ENCODE results near the gene MSI2.

Gene MSI2

DNA sequence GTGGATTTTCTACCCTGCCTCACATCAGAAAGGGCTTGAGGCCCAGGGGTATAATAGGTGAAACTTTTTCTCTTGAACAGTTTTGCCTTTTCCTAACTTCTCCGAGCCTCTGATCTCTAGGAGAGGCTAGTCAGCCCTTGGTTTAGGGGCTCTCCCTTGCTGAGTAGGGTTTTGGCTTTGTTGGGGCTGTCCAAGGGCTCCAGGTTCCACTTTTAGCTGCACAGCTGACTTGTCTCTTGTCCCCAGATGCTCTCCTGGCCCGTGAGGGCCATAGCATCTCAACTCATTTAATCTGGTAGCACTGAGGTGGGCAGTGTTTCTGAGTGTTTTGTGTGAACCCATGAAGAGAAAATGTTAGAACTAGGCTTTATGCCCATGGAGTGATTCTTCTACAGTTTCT is 103.9 kb downstream of the MSI2 start:
- Histone ChIP-seq H3K23ac (ENCODE audit: low read length) (no peak overlapping the region), H3K36me3 (ENCODE audit: control insufficient read depth in 1 of 2, insufficient read depth in 2 of 2, low read length in 2 of 2) (no peaks in the 10 kb centered on the region), H3K4me1 (ENCODE audit: control insufficient read depth in 1 of 2, insufficient read depth in 2 of 2, low read length in 2 of 2) (peaks cover 13 to 15% of the 10 kb centered on the region in 2 experiments), H4K91ac (ENCODE audit: low read depth, low read length) (no peak overlapping the region), H3K79me1 (ENCODE audit: low read length) (peaks cover 9% of the 10 kb centered on the region), H3K4me2 (ENCODE audit: low read length) (no peak overlapping the region), H3K27me3 (ENCODE audit: insufficient read depth, low read length) (no peaks in the 10 kb centered on the region), H2BK12ac (ENCODE audit: low read length) (no peak overlapping the region), H2BK5ac (ENCODE audit: low read depth, low read length, poor library complexity) (no peak overlapping the region), H2BK120ac (ENCODE audit: insufficient read depth, low read length, poor library complexity) (no peak overlapping the region), H4K8ac (ENCODE audit: low read depth, low read length) (no peak overlapping the region), H3K4me3 (ENCODE audit: low read depth, low read length) (no peak overlapping the region), H3K9me3 (ENCODE audit: insufficient read depth, low read depth, low read length) (no peaks in the 10 kb centered on the region), H3K79me2 (ENCODE audit: control insufficient read depth, insufficient read depth, low read length, poor library complexity) (peaks cover 8% of the 10 kb centered on the region), H3K18ac (ENCODE audit: low read length) (peak overlapping the region; percentile 43), H2AFZ (ENCODE audit: insufficient read depth, low read length, poor library complexity) (no peak overlapping the region), H4K12ac (ENCODE audit: low read depth, low read length) (no peak overlapping the region), H3K27ac (ENCODE audit: low read depth, low read length) (no peak overlapping the region), H3K14ac (ENCODE audit: low read length) (no peak overlapping the region), H3K4ac (ENCODE audit: low read depth, low read length) (no peak overlapping the region), H2AK5ac (ENCODE audit: low read length) (no peak overlapping the region), H3K9ac (ENCODE audit: low read length) (no peak overlapping the region)
- WGBS (ENCODE audit: extremely low coverage, insufficient coverage, insufficient read length): no CpG with 5 or more reads among the region's 2 CpGs
- no peak for DNase-seq

GRCh38 chr17:57362797-57363556 is 106.7 kb downstream of the MSI2 start:
- Histone ChIP-seq H4K91ac (ENCODE audit: low read depth, low read length) (no peak overlapping the region), H3K4me3 (ENCODE audit: low read depth, low read length) (no peak overlapping the region), H3K4me1 (ENCODE audit: control insufficient read depth in 1 of 2, insufficient read depth in 2 of 2, low read length in 2 of 2) (peaks cover 5 to 13% of the 10 kb centered on the region in 2 experiments), H3K14ac (ENCODE audit: low read length) (no peak overlapping the region), H3K79me2 (ENCODE audit: control insufficient read depth, insufficient read depth, low read length, poor library complexity) (peaks cover 4% of the 10 kb centered on the region), H2BK120ac (ENCODE audit: insufficient read depth, low read length, poor library complexity) (no peak overlapping the region), H3K4me2 (ENCODE audit: low read length) (no peak overlapping the region), H3K18ac (ENCODE audit: low read length) (no peak overlapping the region), H3K79me1 (ENCODE audit: low read length) (peaks cover under 1% of the 10 kb centered on the region), H2AFZ (ENCODE audit: insufficient read depth, low read length, poor library complexity) (no peak overlapping the region), H4K12ac (ENCODE audit: low read depth, low read length) (no peak overlapping the region), H3K27ac (ENCODE audit: low read depth, low read length) (no peak overlapping the region), H3K23ac (ENCODE audit: low read length) (no peak overlapping the region), H3K27me3 (ENCODE audit: insufficient read depth, low read length) (no peaks in the 10 kb centered on the region), H2AK5ac (ENCODE audit: low read length) (no peak overlapping the region), H4K8ac (ENCODE audit: low read depth, low read length) (no peak overlapping the region), H2BK12ac (ENCODE audit: low read length) (no peak overlapping the region), H3K9me3 (ENCODE audit: insufficient read depth, low read depth, low read length) (no peaks in the 10 kb centered on the region), H3K4ac (ENCODE audit: low read depth, low read length) (no peak overlapping the region), H3K36me3 (ENCODE audit: control insufficient read depth in 1 of 2, insufficient read depth in 2 of 2, low read length in 2 of 2) (no peaks in the 10 kb centered on the region), H3K9ac (ENCODE audit: low read length) (no peak overlapping the region), H2BK5ac (ENCODE audit: low read depth, low read length, poor library complexity) (no peak overlapping the region)
- WGBS (ENCODE audit: extremely low coverage, insufficient coverage, insufficient read length): no CpG with 5 or more reads among the region's 9 CpGs
- no peak for DNase-seq

DNA sequence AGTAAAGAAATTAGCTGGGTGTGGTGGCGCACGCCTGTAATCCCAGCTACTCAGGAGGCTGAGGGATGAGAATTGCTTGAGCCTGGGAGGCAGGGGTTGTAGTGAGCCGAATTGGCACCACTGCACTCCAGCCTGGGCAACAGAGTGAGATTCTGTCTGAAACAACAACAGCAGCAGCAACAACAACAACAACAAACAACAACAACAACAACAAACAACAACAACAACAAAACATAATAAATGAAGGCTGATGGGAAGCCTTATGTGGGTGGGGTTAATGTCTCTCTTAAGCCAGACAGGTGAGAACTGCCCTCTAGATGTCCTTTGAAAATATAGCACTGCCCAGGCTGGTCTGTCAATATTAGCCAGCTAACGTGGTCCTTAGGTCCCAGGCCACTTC is 107.3 kb downstream of the MSI2 start:
- Histone ChIP-seq H3K9me3 (ENCODE audit: insufficient read depth, low read depth, low read length) (no peaks in the 10 kb centered on the region), H3K27me3 (ENCODE audit: insufficient read depth, low read length) (no peaks in the 10 kb centered on the region), H2BK12ac (ENCODE audit: low read length) (no peak overlapping the region), H2BK120ac (ENCODE audit: insufficient read depth, low read length, poor library complexity) (no peak overlapping the region), H3K4ac (ENCODE audit: low read depth, low read length) (no peak overlapping the region), H3K9ac (ENCODE audit: low read length) (no peak overlapping the region), H3K23ac (ENCODE audit: low read length) (no peak overlapping the region), H3K14ac (ENCODE audit: low read length) (no peak overlapping the region), H3K18ac (ENCODE audit: low read length) (no peak overlapping the region), H3K4me3 (ENCODE audit: low read depth, low read length) (no peak overlapping the region), H4K12ac (ENCODE audit: low read depth, low read length) (no peak overlapping the region), H3K79me2 (ENCODE audit: control insufficient read depth, insufficient read depth, low read length, poor library complexity) (peaks cover 4% of the 10 kb centered on the region), H3K4me2 (ENCODE audit: low read length) (no peak overlapping the region), H3K27ac (ENCODE audit: low read depth, low read length) (no peak overlapping the region), H2BK5ac (ENCODE audit: low read depth, low read length, poor library complexity) (no peak overlapping the region), H4K8ac (ENCODE audit: low read depth, low read length) (no peak overlapping the region), H3K36me3 (ENCODE audit: control insufficient read depth in 1 of 2, insufficient read depth in 2 of 2, low read length in 2 of 2) (no peaks in the 10 kb centered on the region), H4K91ac (ENCODE audit: low read depth, low read length) (no peak overlapping the region), H3K4me1 (ENCODE audit: control insufficient read depth in 1 of 2, insufficient read depth in 2 of 2, low read length in 2 of 2) (peaks cover 4 to 10% of the 10 kb centered on the region in 2 experiments), H3K79me1 (ENCODE audit: low read length) (no peaks in the 10 kb centered on the region), H2AFZ (ENCODE audit: insufficient read depth, low read length, poor library complexity) (no peak overlapping the region), H2AK5ac (ENCODE audit: low read length) (no peak overlapping the region)
- no peak for DNase-seq
- no CpG with 5 or more reads among the region's 4 CpGs for WGBS (ENCODE audit: extremely low coverage, insufficient coverage, insufficient read length)

DNA sequence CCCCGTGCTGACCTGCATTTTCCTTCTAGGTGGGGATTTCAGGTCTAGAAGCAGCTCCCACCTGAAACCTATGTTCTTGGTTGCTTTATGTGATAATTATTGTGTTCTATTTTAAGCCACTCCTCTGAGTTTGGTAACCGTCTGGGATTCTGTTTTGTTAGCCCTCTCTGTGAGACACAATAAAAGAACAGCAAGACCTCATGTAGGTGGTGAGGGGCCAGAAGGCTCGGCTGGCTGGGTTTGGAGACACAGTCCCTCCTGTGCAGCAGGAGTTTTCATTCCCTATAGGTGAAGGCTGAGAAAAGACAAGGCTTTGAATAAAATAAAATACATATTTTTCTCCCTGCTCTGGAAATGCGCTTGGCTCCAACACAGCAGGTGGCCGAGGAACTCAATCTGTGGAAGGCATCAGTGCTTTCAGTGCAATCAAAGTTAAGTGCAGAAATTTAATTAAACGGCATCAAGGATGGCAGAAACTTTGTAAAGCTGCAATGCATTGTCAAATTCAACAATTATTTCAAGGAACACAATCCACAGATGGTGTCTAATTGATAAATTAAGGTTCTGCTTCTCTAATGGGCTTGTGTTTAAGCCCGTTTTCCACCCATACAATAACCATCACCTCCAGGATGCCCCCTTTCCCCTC is 107.8 kb downstream of the MSI2 start:
- no peak overlapping the region for H2AK5ac ChIP-seq (ENCODE audit: low read length)
- no peak for DNase-seq
- no CpG with 5 or more reads among the region's 7 CpGs for WGBS (ENCODE audit: extremely low coverage, insufficient coverage, insufficient read length)
- H4K12ac ChIP-seq (ENCODE audit: low read depth, low read length): no peak overlapping the region
- no peak overlapping the region for H4K91ac ChIP-seq (ENCODE audit: low read depth, low read length)
- H3K79me2 ChIP-seq (ENCODE audit: control insufficient read depth, insufficient read depth, low read length, poor library complexity): peaks cover 2% of the 10 kb centered on the region
- no peak overlapping the region for H3K9ac ChIP-seq (ENCODE audit: low read length)
- no peaks in the 10 kb centered on the region for H3K9me3 ChIP-seq (ENCODE audit: insufficient read depth, low read depth, low read length)
- no peak overlapping the region for H2AFZ ChIP-seq (ENCODE audit: insufficient read depth, low read length, poor library complexity)
- no peak overlapping the region for H3K23ac ChIP-seq (ENCODE audit: low read length)
- no peak overlapping the region for H2BK5ac ChIP-seq (ENCODE audit: low read depth, low read length, poor library complexity)
- H3K27ac ChIP-seq (ENCODE audit: low read depth, low read length): no peak overlapping the region
- no peaks in the 10 kb centered on the region for H3K36me3 ChIP-seq (ENCODE audit: control insufficient read depth in 1 of 2, insufficient read depth in 2 of 2, low read length in 2 of 2)
- H4K8ac ChIP-seq (ENCODE audit: low read depth, low read length): no peak overlapping the region
- H2BK120ac ChIP-seq (ENCODE audit: insufficient read depth, low read length, poor library complexity): no peak overlapping the region
- H3K4ac ChIP-seq (ENCODE audit: low read depth, low read length): no peak overlapping the region
- no peak overlapping the region for H3K4me3 ChIP-seq (ENCODE audit: low read depth, low read length)
- H3K18ac ChIP-seq (ENCODE audit: low read length): no peak overlapping the region
- peaks cover 6 to 12% of the 10 kb centered on the region in 2 experiments for H3K4me1 ChIP-seq (ENCODE audit: control insufficient read depth in 1 of 2, insufficient read depth in 2 of 2, low read length in 2 of 2)
- H2BK12ac ChIP-seq (ENCODE audit: low read length): no peak overlapping the region
- H3K4me2 ChIP-seq (ENCODE audit: low read length): no peak overlapping the region
- H3K79me1 ChIP-seq (ENCODE audit: low read length): no peaks in the 10 kb centered on the region
- no peaks in the 10 kb centered on the region for H3K27me3 ChIP-seq (ENCODE audit: insufficient read depth, low read length)
- H3K14ac ChIP-seq (ENCODE audit: low read length): no peak overlapping the region
